GM18868 (cell line): ENCODE results near the gene SEPHS2.
"Not testable (repeated sequence)": the region's sequence is repeated elsewhere in the genome, so short reads cannot be mapped to it uniquely, and the experiment has no call there.

ENCODE experiments used
- ATAC-seq: cut with Tn5 transposase; IDR thresholded peaks from one replicate; pipeline ENCODE4 v1.9.1; 2021; ENCODE audit warnings: mild to moderate bottlenecking, moderate library complexity; ENCODE audit not compliant: unreplicated experiment

SEPHS2 gene

GRCh38 chr16:30399435-30400186 is 46.1 kb downstream of the SEPHS2 start:
- no peak for ATAC-seq

- ATAC-seq, result no peak
Measured at GRCh38 chr16:30398661-30399434, 46.8 kb downstream of the SEPHS2 start.

GRCh38 chr16:30397776-30398660 is 47.7 kb downstream of the SEPHS2 start:
- ATAC-seq, result no peak

- no peak for ATAC-seq
Measured at GRCh38 chr16:30397056-30397455, 48.6 kb downstream of the SEPHS2 start.

- ATAC-seq, result not testable (repeated sequence)
Measured at GRCh38 chr16:30396627-30397026, 49.0 kb downstream of the SEPHS2 start.

- no peak for ATAC-seq
Measured at GRCh38 chr16:30395992-30396585, 49.6 kb downstream of the SEPHS2 start.

GRCh38 chr16:30395155-30395991 is 50.3 kb downstream of the SEPHS2 start, which contains the start of gene ZNF48:
TSS of gene ZNF48 (plus strand) at chr16:30395420. CDS start at chr16:30395795, 375 bp downstream.
- peak; percentile 58 for ATAC-seq

GRCh38 chr16:30394592-30395154 is 51.0 kb downstream of the SEPHS2 start:
- ATAC-seq, result no peak
